HG03097 (cell line): ENCODE measurements around the gene CGREF1.
A peak's percentile ranks its signal among the peaks of the same experiment; 100 is the strongest.
"Not testable (repeated sequence)": the region's sequence is repeated elsewhere in the genome, so short reads cannot be mapped to it uniquely, and the experiment has no call there.

Experiments
- ATAC-seq: cut with Tn5 transposase; IDR thresholded peaks from one replicate; pipeline ENCODE4 v1.9.1; 2021; ENCODE audit not compliant: unreplicated experiment, low FRiP score

CGREF1 gene

DNA sequence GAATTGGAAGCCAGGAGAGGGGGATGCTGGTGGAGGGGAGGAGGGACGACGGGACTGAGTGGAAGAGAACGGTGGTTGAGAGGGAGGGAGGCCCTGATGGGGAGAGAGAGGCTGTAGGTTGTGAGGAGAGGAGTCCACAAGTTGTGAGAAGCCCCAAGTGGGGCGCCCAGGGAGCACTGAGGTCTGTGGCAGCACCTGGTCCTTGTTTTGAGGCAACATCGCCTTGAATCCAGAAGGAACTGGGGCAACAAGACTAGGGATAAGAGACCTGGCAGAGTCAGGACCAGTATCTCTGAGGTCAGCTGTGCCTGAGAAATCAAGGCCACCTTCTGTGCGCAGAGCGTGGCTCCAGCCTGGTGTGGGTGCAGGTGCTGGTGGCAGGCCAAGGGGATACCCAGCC is 19.2 kb upstream of the CGREF1 start:
- ATAC-seq: no peak

DNA sequence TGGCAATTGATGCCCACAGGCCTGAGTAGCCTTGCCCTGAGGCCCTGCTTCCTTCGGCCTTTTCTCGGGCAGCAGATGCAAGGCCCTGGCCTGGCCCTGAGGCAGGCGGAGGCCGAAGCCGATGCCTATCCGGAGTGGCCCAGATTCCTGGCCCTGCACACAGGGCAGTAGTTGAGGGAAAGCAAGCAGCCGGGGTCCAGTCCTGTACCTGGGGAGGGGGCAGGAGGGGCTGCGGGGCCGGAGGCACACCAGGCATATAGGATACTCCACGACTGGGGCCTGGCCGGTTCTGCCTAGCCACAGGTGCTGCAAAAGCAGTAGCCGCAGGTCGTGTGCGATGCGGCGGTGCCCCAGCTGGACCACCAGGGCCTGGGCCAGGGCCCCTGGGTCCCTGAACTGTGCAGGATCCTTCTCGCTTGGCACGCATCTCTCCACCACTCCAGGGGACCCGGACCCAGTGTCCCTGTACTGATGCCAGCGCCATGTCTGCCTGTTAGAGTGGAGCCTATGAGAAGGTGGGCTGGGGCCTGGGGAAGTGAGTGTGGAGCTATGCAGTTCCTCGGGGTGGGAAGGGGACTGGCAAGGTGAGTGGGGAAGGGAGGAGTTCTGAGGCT is 18.5 kb upstream of the CGREF1 start:
- ATAC-seq: no peak

DNA sequence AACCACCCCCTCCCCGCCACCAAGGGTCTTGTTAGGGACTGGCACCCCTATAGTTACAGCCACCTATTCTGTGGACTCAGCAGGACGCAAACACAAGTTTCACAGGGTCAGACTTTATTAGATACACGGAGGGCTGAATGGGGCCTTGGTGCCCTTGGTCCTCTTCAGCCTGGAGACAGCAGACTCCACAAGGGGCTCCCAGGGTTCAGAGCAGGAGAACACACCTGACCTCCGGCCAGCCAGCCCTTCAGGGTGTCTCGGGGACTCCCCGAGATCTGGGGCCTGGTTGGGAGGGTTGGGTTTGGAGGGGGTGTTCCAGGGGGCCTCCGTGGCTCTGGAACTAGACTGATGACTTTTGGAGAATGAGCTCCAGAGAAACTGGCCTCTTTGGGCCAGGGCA is 17.8 kb upstream of the CGREF1 start:
- ATAC-seq: no peak

DNA sequence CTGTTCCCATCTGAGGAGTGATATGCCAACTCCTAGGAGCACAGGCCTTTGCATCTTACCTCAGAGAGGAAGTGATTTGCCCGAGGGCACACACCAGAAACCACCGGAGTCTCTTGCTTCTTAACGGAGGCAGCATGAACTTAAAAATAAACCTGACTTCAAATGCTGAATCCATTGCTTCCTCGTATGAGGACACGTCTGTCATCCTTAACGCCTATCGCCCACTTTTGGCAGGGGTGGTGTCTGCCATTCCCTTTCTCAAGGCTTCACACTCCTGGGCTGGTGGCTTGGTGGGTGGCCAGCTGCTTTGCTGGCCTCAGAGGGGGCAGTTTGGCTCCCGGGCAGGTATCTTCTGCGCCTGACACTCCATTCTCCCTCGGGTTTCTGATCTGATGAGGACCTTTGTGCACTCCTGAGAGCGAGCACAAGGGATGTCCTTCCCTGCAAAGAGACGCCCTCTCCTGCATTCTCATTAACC is 16.6 kb upstream of the CGREF1 start:
- no peak for ATAC-seq

DNA sequence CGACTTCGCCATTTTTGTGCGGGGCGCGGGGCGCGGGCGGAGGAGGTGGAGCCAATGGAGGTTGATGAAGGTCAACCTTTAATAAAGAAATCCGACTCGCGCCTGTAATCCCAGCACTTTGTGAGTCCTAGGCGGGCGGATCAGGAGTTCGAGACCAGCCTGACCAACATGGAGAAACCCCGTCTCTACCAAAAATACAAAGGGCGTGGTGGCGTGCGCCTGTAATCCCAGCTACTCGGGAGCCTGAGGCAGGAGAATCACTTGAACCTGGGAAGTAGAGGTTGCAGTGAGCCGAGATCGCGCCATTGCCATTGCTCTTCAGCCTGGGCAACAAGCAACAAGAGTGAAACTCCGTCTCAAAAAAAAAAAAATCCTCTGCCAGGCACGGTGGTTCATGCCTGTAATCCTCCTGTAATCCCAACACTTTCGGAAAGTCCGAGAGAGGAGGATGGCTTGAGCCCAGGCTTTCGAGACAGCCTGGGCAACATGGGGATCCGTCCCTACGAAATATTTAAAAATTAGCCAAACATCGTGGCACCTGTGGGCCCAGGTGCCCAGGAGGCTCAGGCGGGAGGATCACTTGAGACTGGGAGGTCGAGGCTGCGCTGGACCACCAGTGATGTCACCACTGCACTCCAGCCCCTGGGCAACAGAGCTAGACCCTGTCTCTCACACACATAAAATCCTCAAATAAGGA is 16.0 kb upstream of the CGREF1 start:
- no peak for ATAC-seq

DNA sequence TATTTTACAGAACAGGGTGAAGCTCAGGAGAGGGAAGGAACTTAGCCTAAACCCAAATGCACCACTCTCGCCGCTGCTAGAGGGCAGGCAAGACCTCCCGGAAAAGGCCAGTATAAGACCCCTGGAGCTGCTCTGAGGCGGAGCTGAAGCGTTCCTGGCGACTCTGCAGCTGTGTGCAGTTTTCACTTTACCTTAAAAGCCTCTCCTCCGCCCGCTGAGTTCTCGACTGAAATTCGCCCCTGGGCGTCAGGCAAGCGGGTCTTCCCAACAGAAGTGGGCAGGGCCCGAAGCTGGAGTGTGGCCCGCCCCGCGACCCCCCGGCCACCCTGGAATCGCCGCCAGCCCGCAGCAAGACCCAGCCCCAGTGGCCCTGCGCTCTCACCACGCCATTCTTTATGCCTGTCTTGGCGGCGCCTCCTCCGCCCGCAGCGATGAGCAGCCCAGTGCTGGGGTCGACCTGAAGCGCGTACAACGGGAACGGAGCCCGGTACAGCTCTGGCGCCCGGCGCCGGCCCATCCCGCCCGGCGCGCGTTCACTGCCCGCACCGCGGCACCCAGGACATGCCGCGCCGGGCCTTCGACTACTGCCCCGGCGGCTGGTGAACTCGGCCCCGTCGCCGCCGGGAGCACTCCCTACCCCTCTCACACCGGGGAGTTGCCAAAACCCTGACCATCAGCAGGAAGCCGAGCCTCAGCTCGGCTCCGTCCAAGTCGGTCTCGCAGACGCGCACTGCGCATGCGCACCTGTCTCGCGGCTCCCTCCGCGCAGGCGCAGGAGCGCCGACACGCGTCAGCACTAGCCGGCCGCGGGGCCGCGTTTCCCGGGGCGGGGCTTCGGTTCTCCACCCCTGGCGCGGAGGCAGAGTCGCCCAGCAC is 15.2 kb upstream of the CGREF1 start, which contains the start of gene PREB:
TSS of gene PREB (minus strand) at position 732 of the 876 bp plus-strand sequence. CDS start at position 517, 215 bp downstream.
- ATAC-seq: peak; percentile 83

DNA sequence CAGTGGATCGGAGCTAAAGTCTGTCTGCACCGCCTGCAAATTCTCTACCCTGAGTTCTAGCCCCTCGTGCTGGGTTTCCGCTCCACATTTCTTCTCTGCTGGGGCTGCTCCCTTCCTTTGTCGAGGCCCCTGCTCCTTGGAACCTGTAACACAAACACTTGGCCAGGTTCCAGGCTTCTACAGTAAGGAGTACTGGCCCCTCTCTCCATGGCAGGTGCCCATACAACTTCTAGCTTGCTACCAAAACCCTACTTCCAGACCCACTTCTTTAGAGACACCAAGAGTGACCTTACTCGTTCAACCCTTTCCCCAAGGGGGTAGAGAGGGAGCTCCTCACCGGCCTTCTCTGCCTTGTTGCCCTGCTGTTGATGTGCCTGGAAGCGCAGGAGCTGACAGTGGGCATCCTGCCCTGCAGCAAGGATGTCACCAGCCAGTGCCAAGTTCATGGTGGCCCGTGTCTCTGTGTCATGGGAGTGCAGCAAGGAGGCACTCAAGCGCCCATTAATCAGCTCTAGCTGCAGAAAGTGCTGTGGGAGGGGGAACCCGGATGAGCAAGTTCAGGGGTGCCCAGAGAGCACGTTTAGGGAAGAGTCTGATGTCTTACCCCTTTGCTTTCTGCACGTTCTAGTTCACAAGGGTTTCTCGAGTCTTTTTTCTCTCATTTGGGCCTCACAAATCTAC is 14.4 kb upstream of the CGREF1 start:
- ATAC-seq: no peak

DNA sequence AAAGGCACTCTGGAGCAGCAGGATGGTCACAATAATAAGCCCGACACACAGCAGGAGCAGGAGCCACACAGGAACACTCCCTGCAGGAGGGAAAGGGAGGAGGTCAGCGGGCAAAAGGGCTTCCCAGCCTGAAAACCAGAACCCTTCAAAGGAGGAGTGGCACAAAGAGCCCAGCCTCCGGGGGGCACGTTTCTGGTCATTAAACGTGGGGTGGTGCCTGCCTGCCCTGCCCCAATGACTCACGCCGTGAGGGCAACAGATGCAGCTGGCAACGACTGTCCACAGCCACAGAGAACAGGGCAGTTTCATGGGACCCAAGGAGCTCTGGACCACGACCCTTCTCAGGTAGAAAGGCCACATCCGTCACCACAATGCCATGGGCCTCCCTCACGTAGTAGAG is 12.5 kb upstream of the CGREF1 start:
- no peak for ATAC-seq

DNA sequence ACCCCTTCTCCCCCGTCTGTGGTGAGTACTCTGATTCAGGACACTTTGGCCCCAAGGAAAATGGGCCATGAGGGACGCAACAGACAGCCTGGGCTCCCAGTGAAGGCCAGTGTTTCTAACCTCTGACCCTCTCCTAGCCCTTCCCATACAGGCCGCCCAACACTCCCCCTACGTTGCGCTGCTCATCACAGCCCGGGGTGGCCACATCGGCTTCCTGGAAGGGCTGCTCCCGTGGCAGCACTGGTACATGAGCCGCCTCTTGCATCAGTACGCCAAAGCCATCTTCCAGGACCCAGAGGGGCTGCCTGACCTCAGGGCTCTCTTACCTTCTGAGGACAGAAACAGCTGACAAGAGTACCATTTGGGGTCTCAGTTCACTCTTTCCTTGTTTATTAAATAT is 11.5 kb upstream of the CGREF1 start:
- no peak for ATAC-seq

DNA sequence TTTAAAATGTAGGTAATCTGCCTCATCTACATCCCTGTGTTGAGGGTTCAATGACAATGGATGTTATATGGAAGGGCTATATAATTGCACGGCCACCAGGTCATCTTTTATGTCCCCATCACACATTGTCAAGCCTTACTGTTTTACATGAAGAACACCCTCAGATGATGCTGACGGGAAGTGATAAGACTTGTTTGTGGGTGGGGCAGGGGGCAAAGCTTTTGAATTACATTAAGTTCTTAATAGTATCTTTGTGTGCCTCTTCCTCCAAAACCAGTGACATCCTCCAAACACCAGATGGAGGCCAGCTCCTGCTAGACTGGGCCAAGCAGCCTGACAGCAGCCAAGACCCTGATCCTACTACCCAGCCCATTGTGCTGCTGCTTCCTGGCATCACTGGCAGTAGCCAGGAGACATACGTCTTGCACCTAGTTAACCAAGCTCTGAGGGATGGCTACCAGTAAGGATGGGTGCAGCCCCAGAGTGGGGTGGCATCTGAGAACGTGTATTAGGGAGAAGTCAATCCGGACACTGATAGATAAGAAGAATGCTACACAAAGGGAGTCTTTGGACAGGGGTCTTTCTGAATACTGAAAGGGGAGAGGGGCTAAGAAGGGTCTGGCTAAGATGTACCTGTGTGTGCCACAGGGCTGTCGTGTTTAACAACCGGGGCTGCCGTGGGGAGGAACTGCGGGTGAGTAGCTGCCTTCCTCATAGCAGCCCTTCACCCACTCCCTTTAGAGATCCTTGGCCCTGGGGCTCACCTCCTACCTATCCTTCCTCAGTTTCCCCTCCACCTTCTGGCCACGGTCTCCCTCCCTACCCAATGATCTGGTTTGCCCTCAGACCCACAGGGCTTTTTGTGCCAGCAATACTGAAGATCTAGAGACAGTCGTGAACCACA is 10.0 kb upstream of the CGREF1 start:
- ATAC-seq: no peak

DNA sequence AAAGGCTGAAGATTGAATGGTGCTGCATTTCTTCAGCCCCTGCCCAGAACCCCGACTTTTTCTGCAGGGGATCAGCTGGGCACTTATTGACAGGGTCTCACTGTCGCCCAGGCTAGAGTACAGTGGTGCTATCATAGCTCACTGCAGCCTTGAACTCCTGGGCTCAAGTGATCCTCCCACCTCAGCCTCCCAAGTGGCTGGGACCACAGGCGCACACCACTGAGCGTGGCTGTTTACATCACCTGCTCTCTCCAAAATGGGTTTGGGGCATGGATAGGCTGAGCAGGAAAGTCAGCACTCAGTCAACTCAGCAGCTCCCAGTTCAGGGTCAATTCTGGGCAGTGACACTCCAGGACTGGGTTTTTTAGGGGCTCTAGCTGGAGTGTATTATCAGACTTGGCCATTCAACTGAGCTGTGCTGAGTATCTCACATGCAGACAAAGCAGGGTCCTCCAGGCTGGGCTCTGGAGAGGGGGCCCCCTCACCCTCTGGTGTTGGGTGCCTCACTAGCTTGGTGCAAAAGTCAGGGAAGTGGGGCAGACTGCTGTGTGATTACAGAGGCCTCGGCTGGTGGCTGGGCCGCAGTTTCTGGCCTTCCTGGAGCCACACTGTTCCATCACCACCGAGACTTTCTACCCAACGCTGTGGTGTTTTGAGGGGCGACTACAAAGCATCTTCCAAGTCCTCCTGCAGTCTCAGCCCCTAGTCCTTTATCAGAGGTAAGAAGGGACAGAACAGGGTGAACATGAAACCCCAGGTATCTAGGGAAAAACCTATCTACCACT is 9.1 kb upstream of the CGREF1 start:
- no peak for ATAC-seq

DNA sequence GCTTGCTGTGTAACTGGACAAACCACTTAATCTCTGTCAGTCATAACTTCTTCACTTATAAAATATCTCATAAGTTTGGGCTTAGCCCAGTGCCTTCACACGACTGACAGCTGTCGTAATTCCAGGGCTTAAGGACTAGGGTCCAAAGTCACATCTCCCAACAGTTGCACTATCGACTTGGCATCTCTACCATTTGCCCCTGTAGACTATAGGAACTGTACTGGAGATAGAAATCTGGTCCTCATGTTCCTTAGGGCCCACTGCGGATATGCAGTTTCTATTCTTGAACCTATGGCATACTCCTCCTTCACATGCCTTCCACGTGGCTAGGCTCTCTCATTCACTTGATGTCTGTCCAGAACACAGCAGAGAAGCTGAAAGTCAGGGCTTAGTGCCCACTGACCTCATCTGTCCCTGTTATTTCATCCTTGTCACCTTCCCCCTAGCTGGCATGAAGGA is 7.4 kb upstream of the CGREF1 start:
- no peak for ATAC-seq

DNA sequence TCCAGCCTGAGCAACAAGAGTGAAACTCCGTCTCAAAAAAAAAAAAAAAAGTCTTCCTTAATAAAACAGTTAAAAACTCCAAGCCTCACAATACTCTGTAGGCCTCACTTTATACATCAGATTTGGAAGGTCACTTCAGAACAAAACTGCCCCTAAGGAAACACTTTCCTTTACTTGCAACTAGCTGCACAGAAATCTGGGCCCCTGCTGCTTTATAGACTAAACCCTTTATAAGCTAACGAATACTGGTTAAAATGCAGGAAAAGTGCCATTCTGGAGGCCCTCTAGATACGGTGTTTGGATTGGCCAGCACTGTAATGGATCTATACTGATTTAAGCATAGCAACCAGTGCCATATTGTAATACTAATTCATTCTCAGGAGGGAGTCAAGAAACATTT is 6.2 kb upstream of the CGREF1 start:
- ATAC-seq: no peak

DNA sequence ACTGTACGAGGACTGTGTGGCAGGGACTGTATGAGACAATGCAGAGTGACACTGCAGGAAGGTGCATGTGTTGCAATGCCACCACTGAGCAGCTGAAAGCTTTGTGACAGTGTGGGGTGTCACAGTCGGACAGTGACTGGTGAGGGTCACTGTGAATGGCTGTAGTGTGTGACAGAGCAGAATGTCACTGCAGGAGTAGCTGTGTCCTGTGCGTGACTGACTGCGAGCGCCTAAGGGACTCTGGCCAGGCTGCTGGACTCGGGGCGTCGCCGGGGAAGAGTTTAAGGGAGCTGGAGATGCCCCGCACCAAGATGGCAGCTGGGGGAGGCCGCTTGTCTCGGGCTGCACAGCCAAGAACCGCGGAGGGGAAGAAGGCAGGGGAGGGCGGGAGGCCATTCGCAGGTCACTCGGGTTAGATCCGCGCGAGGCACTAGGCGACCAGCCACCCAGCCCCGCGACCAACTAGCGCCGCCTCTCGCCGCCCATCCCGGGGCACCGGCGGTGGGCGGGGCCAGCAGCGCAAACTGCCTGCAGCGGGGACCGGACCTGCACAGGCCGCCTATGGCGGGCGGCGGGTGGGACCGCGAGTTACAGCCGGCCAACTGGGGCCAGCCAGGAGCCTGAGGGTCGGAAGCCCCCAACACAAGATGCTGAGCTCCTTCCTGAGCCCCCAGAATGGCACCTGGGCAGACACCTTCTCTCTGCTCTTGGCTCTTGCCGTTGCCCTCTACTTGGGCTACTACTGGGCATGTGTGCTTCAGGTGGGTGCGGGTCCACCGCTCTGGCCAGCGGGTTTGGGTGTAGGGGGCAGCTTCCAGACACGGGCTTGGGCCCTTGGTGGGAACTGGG is 4.6 kb upstream of the CGREF1 start, which contains the start of gene ABHD1:
TSS of gene ABHD1 (plus strand) at position 514 of the 849 bp plus-strand sequence. CDS start at position 648, 134 bp downstream.
- ATAC-seq: no peak

DNA sequence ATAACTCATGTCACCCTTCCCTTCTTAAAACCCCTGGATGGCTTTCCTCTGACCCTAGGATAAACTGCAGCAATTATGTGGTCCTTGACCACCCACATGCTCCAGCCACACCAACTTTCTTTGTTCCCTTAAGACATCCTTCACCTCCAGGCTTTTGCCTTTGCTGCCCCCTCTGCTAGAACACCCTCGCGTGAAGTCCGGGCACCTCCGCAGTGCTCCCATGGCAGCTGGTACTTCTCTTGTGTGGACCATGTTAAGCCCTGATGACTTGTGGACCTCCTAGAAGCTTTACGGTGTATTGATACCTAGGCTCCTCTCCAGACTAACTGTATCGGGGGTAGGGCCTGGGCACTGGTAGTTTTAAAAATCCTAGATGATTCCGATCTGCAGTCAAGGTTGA is 3.9 kb upstream of the CGREF1 start:
- no peak for ATAC-seq

DNA sequence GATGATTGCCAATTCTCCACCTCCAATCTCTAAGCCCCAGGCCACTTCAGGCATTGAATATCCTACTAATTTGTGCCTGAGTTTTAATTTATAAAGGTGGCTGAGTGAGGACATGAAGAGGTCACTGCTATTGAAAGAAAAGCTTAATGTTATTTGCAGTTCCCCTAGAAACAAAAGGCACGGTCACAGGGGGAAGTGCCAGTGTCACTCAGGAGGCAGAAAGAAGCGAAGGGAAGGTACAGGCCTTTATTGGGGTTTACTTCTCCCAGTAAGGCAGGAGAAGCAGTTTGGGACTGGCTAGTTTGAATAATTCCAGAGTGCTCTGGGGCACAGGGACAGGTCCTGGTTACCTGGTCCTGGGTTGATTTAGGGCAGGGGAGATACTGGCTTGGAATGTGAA is 3.0 kb upstream of the CGREF1 start:
- no peak for ATAC-seq

DNA sequence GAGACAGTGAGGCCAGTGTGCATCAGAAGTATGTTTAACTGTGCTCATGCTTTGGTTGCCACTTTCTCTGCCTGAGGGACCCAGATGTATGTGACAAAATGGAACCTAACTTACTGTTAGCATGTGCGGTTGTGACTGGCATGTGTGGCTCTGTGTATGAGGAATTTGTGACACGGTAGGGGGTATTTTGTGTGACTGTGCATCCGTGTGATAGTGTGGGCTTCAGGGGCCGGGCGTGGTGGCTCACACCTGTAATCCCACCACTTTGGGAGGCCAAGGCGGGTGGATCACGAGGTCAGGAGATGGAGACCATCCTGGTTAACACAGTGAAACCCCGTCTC is 372 bp upstream of the CGREF1 start:
- ATAC-seq: not testable (repeated sequence)

DNA sequence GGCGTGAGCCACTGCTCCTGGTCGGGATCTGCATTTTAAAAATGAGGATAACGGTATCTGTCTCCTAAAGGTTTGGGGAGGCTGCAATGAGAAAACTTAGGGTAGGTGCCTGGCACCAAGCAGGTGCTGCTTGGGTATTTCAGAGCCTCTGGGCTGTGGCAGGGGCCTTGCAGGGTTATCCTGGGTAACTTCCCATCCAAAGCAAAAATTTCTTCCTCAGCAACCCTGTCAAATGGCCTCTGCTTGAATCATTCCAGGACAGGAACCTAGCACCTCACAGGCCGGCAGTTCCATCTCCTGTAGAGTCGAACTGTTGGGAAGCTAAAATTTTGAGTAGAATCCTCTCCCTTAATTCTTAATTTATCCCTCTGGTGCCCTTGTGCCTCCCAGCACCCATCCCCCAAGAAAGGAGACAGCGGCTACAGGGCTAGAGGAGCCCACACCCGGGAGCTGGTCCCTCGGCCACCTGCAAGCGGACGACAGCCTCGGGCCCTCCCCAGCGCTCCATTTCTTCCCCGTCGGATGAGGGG is 868 bp downstream of the CGREF1 start:
- ATAC-seq: no peak
